Tibial artery (tissue), 4 donors: ENCODE results near the gene MAP3K7CL.

Experiments used
- DNase-seq, 2 donors: peaks; one replicate each; pipeline ENCODE4 v3.0.0-alpha.2; 2019
- H3K27ac ChIP-seq, 2 donors: fragments of 200-600 bp; sonication (generic) in 1 of 2; 1 replicate in 1 of 2; 2 replicates in 1 of 2; pipeline ENCODE4 v1.5.1; 2018 to 2019; ENCODE audit warnings: mild to moderate bottlenecking in 1 of 2
- H3K27me3 ChIP-seq, 2 donors: fragments of 200-600 bp; sonication (generic) in 1 of 2; one replicate each; pipeline versions ENCODE4 v1.5.1 to v1.6.0; 2016 to 2019
- H3K36me3 ChIP-seq, 3 donors: fragments of 200-600 bp; sonication (generic) in 2 of 3; one replicate each; pipeline ENCODE4 v1.5.1; 2016 to 2019; ENCODE audit warnings: mild to moderate bottlenecking in 2 of 3
- H3K4me1 ChIP-seq, 4 donors: fragments of 200-600 bp; sonication (generic) in 2 of 4; 1 replicate in 3 of 4; 2 replicates in 1 of 4; pipeline ENCODE4 v1.5.1; 2016 to 2019
- H3K4me3 ChIP-seq, 2 donors: fragments of 200-600 bp; sonication (generic) in 1 of 2; 1 replicate in 1 of 2; 2 replicates in 1 of 2; pipeline ENCODE4 v1.5.1; 2018 to 2019; ENCODE audit warnings: mild to moderate bottlenecking in 2 of 2
- H3K9me3 ChIP-seq, 3 donors: fragments of 200-600 bp; sonication (generic) in 1 of 3; one replicate each; pipeline ENCODE4 v1.5.1; 2016 to 2019
- CTCF ChIP-seq, 2 experiments: fragments of 200-600 bp in 1 of 2; fragments of 450-650 bp in 1 of 2; IDR thresholded peaks; one replicate each; pipeline ENCODE4 v1.5.1; 2017 to 2019; ENCODE audit warnings: antibody characterized with exemption in 2 of 2, mild to moderate bottlenecking in 1 of 2, moderate library complexity in 1 of 2
- intact Hi-C: fragments of 100-400 bp; cut with DNase I; formaldehyde crosslinking; loops from one replicate; pipeline ENCODE4 v1.15.0; 2023; ENCODE audit warnings: low total_unique reads

MAP3K7CL gene

GRCh38 chr21:29206445-29206844 is 76.0 kb downstream of the MAP3K7CL start:
- Histone ChIP-seq H3K4me3 (no peak overlapping the region), H3K27ac (no peak overlapping the region), H3K36me3 (no peaks in the 10 kb centered on the region), H3K9me3 (peaks cover 0 to 7% (median 0%) of the 10 kb centered on the region in 3 donors), H3K27me3 (no peaks in the 10 kb centered on the region), H3K4me1 (peaks cover 0 to 16% (median 7%) of the 10 kb centered on the region in 4 donors)
- intact Hi-C loops = no loop called here
- DNase-seq = no peak
- TF ChIP-seq CTCF (IDR thresholded peaks at IDR 0.05) = no peak

- no peak for DNase-seq
- Histone ChIP-seq H3K9me3 (no peaks in the 10 kb centered on the region), H3K27ac (no peak overlapping the region)
Observed at GRCh38 chr21:29207201-29207600, 76.8 kb downstream of the MAP3K7CL start.

GRCh38 chr21:29208044-29208681 is 77.7 kb downstream of the MAP3K7CL start:
- Histone ChIP-seq H3K4me1 (peaks cover 0 to 16% (median 7%) of the 10 kb centered on the region in 4 donors), H3K27me3 (no peaks in the 10 kb centered on the region), H3K27ac (peak overlapping the region; percentile 10 to 36), H3K9me3 (no peaks in the 10 kb centered on the region), H3K36me3 (no peaks in the 10 kb centered on the region), H3K4me3 (no peak overlapping the region)
- TF ChIP-seq CTCF (IDR thresholded peaks at IDR 0.05) = no peak
- intact Hi-C loops = no loop called here
- no peak for DNase-seq

More at GRCh38 chr21:29207201-29207600, 76.8 kb downstream of the MAP3K7CL start:
- Histone ChIP-seq H3K36me3 (no peaks in the 10 kb centered on the region), H3K4me1 (peaks cover 0 to 16% (median 7%) of the 10 kb centered on the region in 4 donors), H3K27me3 (no peaks in the 10 kb centered on the region), H3K4me3 (no peak overlapping the region)
- intact Hi-C loops = no loop called here
- TF ChIP-seq CTCF (IDR thresholded peaks at IDR 0.05) = no peak

GRCh38 chr21:29208682-29209059 is 78.2 kb downstream of the MAP3K7CL start:
- no peaks in the 10 kb centered on the region for H3K36me3 ChIP-seq
- no peak overlapping the region for H3K4me3 ChIP-seq
- intact Hi-C loops = no loop called here
- H3K4me1 ChIP-seq = peaks cover 0 to 16% (median 7%) of the 10 kb centered on the region in 4 donors
- peak overlapping the region; percentile 10 to 36 for H3K27ac ChIP-seq
- DNase-seq = no peak
- TF ChIP-seq CTCF (IDR thresholded peaks at IDR 0.05) = no peak
- H3K27me3 ChIP-seq = no peaks in the 10 kb centered on the region
- no peaks in the 10 kb centered on the region for H3K9me3 ChIP-seq

- intact Hi-C loops = no loop called here
- H3K9me3 ChIP-seq = no peaks in the 10 kb centered on the region
- H3K27me3 ChIP-seq = no peaks in the 10 kb centered on the region
- peaks cover 0 to 16% (median 7%) of the 10 kb centered on the region in 4 donors for H3K4me1 ChIP-seq
- H3K4me3 ChIP-seq = no peak overlapping the region
- DNase-seq = no peak
- TF ChIP-seq CTCF (IDR thresholded peaks at IDR 0.05) = no peak
- no peak overlapping the region for H3K27ac ChIP-seq
- no peaks in the 10 kb centered on the region for H3K36me3 ChIP-seq
Observed at GRCh38 chr21:29209696-29210095, 79.3 kb downstream of the MAP3K7CL start.
